Adrenal gland (tissue), 12 donors: ENCODE data around the gene TAS2R16. TPM values are rescaled to one million over a fixed set of nuclear protein-coding genes. Genes with fewer than 3 reads are reported as not detected.

ENCODE experiments used
- DNase-seq, 7 donors: peaks; one replicate each; pipeline ENCODE4 v3.0.0-alpha.2; 2019 to 2020
- H3K27ac ChIP-seq, 5 donors: fragments of 200-600 bp; sonication (generic) in 4 of 5; 1 replicate in 3 of 5; 2 replicates in 2 of 5; pipeline versions ENCODE4 v1.5.1 to v1.8.0; 2016 to 2020; ENCODE audit warnings: mild to moderate bottlenecking in 1 of 5
- H3K27me3 ChIP-seq: fragments of 200-600 bp; 2 replicates; pipeline ENCODE4 v1.8.0; 2021
- H3K36me3 ChIP-seq, 2 donors: fragments of 200-600 bp; replicated peaks in 1 of 2; 1 replicate in 1 of 2; 2 replicates in 1 of 2; pipeline versions ENCODE4 v1.5.1 to v1.8.0; 2018 to 2022
- H3K4me1 ChIP-seq, 2 donors: fragments of 200-600 bp; replicated peaks in 1 of 2; 1 replicate in 1 of 2; 2 replicates in 1 of 2; pipeline versions ENCODE4 v1.5.1 to v1.8.0; 2018 to 2021
- H3K4me3 ChIP-seq, 4 donors: fragments of 200-600 bp; sonication (generic) in 3 of 4; one replicate each; pipeline ENCODE4 v1.5.1; 2016 to 2018
- H3K9me3 ChIP-seq, 3 donors: fragments of 200-600 bp; sonication (generic) in 1 of 3; replicated peaks in 1 of 3; 1 replicate in 2 of 3; 2 replicates in 1 of 3; pipeline versions ENCODE4 v1.5.1 to v1.8.0; 2016 to 2021
- POLR2A ChIP-seq, 2 donors: fragments of 450-650 bp; IDR thresholded peaks; one replicate each; pipeline ENCODE4 v1.6.1; 2017; ENCODE audit warnings: antibody characterized with exemption in 2 of 2, mild to moderate bottlenecking in 2 of 2, moderate library complexity in 1 of 2
- WGBS, 4 donors: extraction: QIAGEN DNeasy Blood & Tissue Kit in 2 of 4; methylation state at CpG; one replicate each; pipeline versions ENCODE4 v1.1.5 to v1.1.7; 2013 to 2017; 5-methylcytosine and 5-hydroxymethylcytosine counted together
- intact Hi-C, 2 donors: fragments of 100-400 bp; cut with DNase I; formaldehyde crosslinking; loops; one replicate each; pipeline versions ENCODE4 v1.14.1 to v1.15.0; 2022 to 2023
- polyA plus RNA-seq, 3 donors: library from polyadenylated mRNA; stranded (reverse); fragments of 200-250 nt in 2 of 3; fragments of 350-450 nt in 1 of 3; fragmentation: Illumina TruSeq in 1 of 3; extraction: RNeasy Lipid Tissue Mini Kit (QIAGEN cat#74804) in 1 of 3; gene quantifications; one replicate each; pipeline ENCODE4 v1.2.3, GENCODE V29; 2013 to 2014
- total RNA-seq, 9 donors: library from RNA; depleted of rRNA in 4 of 9; stranded (reverse); fragments of >200 nt in 4 of 9; fragments of 120-200 nt in 1 of 9; fragmentation: NEBNext Ultra II Directional in 1 of 9; extraction: Animal tissue kit (Norgen Biotek cat#: 25700) in 1 of 9; gene quantifications; one replicate each; pipeline versions ENCODE4 v1.1.0 to v1.2.4, GENCODE V29; 2013 to 2023
- TF ChIP-seq, protein P1 (sequence below), 6 experiments: fragments of 450-650 bp in 4 of 6; fragments of 200-600 bp in 2 of 6; sonication (generic) in 1 of 6; IDR thresholded peaks; 1 replicate in 5 of 6; 2 replicates in 1 of 6; pipeline versions ENCODE4 v1.5.1 to v1.8.0; 2016 to 2021; ENCODE audit warnings: antibody characterized with exemption in 6 of 6, mild to moderate bottlenecking in 2 of 6, moderate library complexity in 1 of 6
- donor health status: healthy with polysubstance abuse.
- donor health status: Bipolar disorder and iron deficiency.
- donor health status: DM: yes; HTN: yes; CAD: no.
- donor health status: DM: no; HTN: no; CAD: no.
- donor health status: DM: no; HTN: no; CAD: no.
- donor health status: DM: yes; HTN: yes; CAD: no.

TAS2R16 gene
- total and polyA plus RNA-seq, 12 donors = not detected

DNA sequence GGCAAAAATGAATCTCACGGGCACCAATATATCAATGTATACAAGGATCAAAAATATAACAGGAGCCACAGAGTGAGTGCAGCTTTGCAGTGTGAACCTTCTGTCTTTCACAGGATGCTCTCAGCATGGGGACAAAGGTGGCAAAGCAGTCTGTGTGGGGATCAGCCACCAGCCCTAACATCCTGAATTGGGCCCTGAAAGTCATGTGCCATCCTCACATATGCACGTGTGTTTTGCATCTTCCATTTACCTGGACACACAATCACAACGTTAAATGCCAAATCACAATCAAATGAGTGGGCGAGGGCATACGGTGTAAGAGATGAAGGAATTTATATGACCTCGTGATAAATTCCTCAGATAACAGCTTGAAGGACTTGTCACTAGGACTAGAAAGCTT lies 6.5 kb downstream of the TAS2R16 start:
- Histone ChIP-seq H3K4me3 (no peak overlapping the region), H3K27me3 (no peaks in the 10 kb centered on the region), H3K27ac (no peak overlapping the region), H3K9me3 (no peaks in the 10 kb centered on the region), H3K4me1 (no peaks in the 10 kb centered on the region), H3K36me3 (no peaks in the 10 kb centered on the region)
- TF ChIP-seq, protein P1, sequence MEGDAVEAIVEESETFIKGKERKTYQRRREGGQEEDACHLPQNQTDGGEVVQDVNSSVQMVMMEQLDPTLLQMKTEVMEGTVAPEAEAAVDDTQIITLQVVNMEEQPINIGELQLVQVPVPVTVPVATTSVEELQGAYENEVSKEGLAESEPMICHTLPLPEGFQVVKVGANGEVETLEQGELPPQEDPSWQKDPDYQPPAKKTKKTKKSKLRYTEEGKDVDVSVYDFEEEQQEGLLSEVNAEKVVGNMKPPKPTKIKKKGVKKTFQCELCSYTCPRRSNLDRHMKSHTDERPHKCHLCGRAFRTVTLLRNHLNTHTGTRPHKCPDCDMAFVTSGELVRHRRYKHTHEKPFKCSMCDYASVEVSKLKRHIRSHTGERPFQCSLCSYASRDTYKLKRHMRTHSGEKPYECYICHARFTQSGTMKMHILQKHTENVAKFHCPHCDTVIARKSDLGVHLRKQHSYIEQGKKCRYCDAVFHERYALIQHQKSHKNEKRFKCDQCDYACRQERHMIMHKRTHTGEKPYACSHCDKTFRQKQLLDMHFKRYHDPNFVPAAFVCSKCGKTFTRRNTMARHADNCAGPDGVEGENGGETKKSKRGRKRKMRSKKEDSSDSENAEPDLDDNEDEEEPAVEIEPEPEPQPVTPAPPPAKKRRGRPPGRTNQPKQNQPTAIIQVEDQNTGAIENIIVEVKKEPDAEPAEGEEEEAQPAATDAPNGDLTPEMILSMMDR (IDR thresholded peaks at IDR 0.05) = no peak
- TF ChIP-seq POLR2A (IDR thresholded peaks at IDR 0.05) = no peak
- no peak for DNase-seq
- intact Hi-C loops = no loop called here
- WGBS, 4 donors = 59 to 71% (median 65%) methylated on average over 6 of the region's 6 CpGs

DNA sequence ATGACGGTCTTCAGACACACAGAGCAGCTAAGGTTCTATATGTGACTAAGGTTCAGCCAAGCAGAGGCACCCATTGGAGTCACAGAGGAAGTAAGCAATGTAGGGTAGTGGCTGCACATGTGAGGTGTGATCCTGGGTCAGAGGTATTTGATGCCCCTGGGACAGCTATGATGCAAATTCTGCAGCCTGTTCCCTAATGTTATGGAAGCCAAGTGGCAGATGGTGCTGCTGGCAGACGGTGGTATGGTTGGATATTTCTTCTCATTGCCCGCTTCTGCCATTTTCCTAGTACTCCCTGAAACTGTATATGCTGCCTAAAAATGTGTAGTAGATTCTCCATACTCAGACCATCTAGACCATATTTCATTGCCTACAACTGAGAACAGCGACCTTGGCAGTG lies 7.2 kb downstream of the TAS2R16 start:
- WGBS, 4 donors = 47 to 92% (median 75%) methylated on average over 4 of the region's 4 CpGs
- Histone ChIP-seq H3K4me3 (no peak overlapping the region), H3K27me3 (no peaks in the 10 kb centered on the region), H3K4me1 (no peaks in the 10 kb centered on the region), H3K27ac (no peak overlapping the region), H3K36me3 (no peaks in the 10 kb centered on the region), H3K9me3 (no peaks in the 10 kb centered on the region)
- DNase-seq = no peak
- TF ChIP-seq, protein P1 (IDR thresholded peaks at IDR 0.05) = no peak
- TF ChIP-seq POLR2A (IDR thresholded peaks at IDR 0.05) = no peak
- intact Hi-C loops = no loop called here

DNA sequence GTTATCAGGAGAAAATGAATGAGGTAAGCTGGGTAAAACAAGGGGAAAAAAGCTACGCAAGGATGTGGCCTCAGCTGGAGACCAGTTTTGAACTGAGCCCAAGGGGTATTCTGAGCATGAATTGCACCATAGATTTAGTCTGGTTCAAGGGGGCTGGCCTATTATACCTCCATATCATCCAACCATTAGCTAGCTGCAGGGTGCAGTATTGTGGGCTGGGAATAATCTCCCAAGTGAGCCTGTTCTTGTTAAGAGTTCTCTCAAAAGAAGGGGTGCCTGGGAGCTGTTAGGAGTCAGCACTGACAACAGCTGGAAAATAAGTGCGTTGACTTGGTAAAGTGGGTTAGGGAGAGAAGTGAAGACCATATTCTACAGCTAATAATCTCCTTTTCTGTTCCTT lies 8.0 kb downstream of the TAS2R16 start:
- 90 to 94% (median 92%) methylated on average over 2 of the region's 2 CpGs for WGBS, 4 donors
- DNase-seq = no peak
- Histone ChIP-seq H3K27ac (no peak overlapping the region), H3K4me1 (no peaks in the 10 kb centered on the region), H3K27me3 (no peaks in the 10 kb centered on the region), H3K36me3 (no peaks in the 10 kb centered on the region), H3K4me3 (no peak overlapping the region), H3K9me3 (no peaks in the 10 kb centered on the region)
- intact Hi-C loops = no loop called here
- TF ChIP-seq, protein P1 (IDR thresholded peaks at IDR 0.05) = no peak
- no peak for TF ChIP-seq POLR2A (IDR thresholded peaks at IDR 0.05)

- Histone ChIP-seq H3K4me1 (no peaks in the 10 kb centered on the region), H3K9me3 (no peaks in the 10 kb centered on the region), H3K27me3 (no peaks in the 10 kb centered on the region), H3K27ac (no peak overlapping the region), H3K36me3 (no peaks in the 10 kb centered on the region), H3K4me3 (no peak overlapping the region)
- DNase-seq = no peak
- intact Hi-C loops = no loop called here
- WGBS, 4 donors = 83 to 89% (median 86%) methylated on average over 2 of the region's 2 CpGs
- TF ChIP-seq, protein P1 (IDR thresholded peaks at IDR 0.05) = no peak
- TF ChIP-seq POLR2A (IDR thresholded peaks at IDR 0.05) = no peak
These were observed 11.5 kb downstream of the TAS2R16 start for GRCh38 chr7:122984021-122984420.
